Stimulated activated CD8-positive, alpha-beta memory T cell treated with anti-CD3 and anti-CD28 coated beads, Interleukin-15, amount 100 ng/mL, for 1 hour (primary cell): Measurements from ENCODE around the gene ABHD11.
A peak's percentile ranks its signal among the peaks of the same experiment; 100 is the strongest.
"Not testable (repeated sequence)": the region's sequence is repeated elsewhere in the genome, so short reads cannot be mapped to it uniquely, and the experiment has no call there.

Source experiments
- DNase-seq: peaks from one replicate; pipeline ENCODE4 v3.0.0-alpha.2; 2020; ENCODE audit warnings: low read depth

ABHD11 gene

DNA sequence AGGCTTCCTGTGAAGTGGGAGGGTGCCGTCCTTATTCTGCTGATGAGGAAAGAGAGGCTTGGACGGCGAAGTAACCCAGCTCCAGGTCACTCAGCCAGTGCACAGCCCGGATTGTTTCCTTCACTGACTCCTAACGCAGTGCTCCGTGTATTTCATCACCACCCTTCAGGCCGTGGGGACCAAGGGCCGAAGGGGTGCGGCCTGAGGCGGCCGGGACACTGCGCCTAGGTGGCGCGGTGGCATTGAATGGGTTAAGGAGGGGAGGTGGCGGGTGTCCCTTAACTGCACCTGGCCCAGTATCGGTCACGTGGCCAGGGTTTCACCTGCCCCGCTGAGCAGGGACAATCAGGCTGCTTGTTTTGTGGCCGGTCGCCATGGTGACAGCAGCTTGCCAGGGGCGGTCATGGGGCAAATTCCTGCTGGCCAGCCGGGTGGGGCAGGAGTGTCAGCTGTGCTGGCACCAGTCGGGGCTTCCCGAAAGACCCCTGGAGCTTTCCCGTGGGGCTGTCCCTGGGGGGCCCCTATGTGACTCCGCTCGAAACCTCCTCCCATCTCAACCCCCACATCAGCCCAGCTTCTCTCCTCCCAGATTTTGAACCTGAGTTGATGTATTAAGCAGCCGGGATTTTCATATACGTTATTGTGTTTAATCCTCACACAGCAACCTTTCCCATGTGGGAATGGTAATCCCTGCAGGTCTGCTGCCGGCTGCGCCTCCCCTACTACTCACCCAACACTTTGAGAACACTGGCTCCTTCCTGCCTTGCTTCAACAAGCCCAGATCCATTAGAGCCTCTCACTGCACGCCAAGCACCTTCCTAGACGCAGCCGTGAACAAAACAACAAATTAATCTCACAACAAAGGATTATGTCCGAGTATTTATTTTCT lies 4.4 kb upstream of the ABHD11 start:
- no peak for DNase-seq

DNA sequence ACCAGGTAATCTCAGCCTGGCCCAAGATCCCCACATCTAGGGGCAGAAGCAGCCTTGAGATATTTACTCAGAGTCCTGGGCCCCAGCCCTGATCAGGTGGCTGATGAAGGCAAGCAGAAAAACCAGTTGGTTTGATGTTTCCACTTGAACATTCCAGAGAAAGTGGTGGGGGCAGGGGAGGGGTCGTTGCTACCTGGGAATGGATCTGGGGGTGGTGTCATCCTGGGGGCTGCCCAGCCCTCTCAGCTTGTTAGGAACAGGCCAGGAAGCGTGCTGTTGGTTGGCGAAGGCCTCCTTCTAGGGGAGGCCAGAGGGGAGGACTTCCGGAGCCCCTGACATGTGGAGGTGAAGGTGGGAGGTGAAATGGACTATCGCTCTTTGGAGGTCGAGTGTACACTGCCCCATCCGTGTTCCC lies 3.7 kb upstream of the ABHD11 start:
- DNase-seq, result no peak

DNA sequence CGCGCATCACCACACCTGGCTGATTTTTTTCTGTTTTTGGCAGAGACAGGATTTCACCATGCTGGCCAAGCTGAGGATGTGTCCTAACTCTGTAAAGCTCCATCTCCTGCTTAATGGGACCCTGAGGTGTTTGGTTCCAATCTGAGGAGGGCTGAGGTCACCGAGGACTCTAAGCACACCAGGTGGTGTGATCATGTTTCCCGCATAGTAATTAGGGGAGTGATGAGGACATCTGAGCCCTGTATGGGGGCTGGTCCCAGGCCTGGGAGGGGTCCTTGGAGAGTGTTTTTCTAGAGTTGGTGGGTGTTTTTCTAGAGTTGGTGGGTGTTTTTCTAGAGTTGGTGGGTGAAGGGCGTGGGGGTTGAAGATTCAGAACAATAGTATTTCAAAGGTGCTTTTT lies 3.0 kb upstream of the ABHD11 start:
- no peak for DNase-seq

DNA sequence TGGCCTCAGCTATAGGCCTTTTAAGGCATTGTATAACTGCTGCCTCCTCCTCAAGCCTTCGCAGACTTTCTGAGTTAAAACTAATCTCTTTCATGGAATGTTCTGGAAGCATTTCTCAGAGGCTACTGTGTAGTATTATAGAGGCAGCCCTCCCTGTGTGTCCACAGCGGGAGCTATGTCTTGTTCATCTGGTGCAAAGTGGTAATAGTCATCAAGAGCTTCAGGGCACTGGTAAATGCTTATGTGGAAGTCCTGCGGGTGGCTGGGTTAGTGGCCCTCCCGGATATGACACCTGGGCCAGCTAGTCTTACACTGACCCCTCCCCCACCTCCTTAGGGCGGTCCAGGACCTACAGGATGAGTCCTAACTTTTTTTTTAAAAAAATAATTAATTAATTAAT lies 2.2 kb upstream of the ABHD11 start:
- DNase-seq, result no peak

DNA sequence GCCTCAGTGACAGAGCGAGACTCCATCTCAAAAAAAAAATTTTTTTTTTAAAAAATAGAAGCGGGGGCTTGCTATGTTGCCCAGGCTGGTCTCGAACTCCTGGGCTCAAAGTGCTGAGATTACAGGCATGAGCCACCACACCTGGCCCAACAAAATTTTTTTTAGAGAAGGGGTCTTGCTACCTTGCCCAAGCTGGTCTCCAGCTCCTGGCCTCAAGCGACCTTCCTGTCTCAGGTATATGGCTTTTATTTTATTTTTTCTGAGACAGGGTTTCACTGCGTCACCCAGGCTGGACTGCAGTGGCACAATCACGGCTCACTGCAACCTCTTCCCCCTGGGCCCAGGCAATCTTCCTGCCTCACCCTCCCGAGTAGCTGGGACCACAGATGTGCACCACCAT lies 1.6 kb upstream of the ABHD11 start:
- no peak for DNase-seq

DNA sequence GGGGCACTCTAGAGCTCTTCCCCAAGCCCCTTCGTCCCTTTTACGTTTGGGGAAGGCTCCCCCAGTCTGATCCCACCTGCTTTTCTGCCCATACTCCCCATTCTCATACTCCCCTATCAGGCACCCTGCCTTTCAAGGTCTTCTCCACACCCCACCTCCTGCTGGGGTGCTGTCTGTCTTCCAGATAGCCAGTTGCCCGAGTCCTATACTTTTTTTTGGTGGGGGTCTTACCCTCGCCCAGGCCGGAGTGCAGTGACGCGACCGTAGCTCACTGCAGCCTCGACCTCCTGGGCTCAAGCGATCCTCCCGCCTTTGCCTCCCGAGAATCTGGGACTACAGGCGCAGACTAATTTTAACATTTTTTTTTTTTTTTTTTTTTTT lies 775 bp upstream of the ABHD11 start:
- no peak for DNase-seq

DNA sequence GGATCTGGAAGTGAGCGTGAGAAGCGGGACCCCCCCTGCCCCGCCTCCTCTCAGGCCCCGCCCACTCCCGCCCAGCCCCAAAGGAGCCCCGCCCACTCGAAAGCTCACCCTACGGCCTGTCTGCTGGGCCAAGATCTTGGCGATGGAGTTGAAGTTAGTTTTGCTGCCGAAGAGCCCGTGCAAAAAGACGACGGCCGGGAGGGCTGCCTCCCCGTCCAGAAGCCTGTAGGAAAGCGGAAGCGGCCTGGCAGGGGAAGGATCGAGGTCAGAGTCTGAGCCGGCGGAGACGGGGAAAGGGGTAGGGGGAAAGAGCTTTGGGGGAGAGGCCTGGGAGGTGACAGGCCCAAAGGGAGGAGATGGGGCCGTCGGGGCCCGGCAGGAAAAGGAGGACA lies 386 bp downstream of the ABHD11 start:
- peak; percentile 39 for DNase-seq

DNA sequence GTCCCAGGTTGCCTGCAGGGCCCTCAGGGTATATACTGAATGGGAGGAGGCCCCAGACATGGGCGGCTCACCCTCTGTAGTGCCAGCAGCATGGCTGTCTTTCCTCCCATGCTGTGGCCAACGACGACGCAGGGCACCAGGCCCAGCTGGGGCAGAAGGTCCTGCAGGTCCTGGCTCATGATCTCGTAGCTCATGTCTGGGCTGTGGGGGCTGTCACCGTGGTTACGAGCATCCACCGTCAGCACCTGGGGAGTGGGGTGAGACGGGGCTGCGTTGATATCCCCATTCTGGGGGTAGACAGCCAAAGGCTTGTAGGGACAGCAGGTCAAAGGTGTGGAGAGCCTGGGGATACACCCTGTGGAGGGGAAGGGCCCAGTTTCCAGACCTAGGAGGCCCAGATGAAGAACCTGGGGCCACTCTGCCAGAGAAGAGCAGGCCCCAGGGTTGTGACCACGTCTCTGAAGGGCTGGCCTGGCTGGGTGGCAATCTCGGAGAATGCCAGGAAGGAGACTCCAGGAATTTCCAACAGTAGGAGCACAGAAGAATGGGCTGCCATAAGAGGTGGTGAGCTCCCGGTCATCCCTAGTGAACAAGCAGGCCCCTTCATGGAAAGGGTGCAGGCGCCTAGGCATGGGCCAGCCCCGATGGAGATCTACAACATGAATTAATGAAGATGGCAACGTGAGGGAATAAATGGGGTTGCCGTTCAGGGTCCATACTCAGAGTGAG lies 947 bp downstream of the ABHD11 start:
- DNase-seq, result no peak

DNA sequence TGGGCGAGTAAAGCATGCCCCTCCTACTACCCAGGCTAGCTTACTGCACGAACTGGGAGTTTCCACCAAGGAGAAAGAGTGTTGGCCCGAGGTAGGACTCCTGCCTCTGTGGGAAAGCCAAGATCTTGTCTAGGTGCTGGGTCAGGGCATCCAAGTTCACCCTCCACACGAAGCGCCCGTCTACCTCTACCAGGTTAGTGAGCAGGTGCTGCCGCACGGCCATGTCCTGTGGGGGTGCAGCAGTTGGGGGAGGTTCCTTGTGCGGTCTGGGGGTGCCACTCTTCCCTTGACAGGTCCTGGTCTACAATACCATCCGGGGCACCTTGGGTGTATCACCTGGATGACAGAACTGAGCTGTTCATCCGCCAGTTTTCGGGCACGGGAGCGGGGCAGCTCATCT lies 1.7 kb downstream of the ABHD11 start:
- no peak for DNase-seq

DNA sequence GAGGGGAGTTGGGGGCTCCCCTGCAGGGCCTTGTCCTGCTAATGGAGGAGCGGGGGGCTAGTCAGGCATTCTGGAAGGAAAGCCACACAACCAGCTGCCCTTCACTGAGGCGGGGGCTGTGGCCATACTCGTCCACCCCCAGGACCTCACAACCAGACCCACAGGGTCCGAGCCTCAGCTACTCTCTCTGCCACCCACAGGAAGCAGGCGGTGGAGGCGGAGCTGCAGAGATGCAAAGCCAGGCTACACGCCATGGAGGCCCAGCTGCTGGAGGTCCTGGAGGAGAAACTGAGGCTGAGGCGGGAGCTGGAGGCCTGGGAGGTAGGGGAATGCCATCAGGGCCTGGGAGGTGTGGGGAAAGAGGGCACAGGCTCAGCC lies 3.1 kb downstream of the ABHD11 start:
- DNase-seq, result no peak

DNA sequence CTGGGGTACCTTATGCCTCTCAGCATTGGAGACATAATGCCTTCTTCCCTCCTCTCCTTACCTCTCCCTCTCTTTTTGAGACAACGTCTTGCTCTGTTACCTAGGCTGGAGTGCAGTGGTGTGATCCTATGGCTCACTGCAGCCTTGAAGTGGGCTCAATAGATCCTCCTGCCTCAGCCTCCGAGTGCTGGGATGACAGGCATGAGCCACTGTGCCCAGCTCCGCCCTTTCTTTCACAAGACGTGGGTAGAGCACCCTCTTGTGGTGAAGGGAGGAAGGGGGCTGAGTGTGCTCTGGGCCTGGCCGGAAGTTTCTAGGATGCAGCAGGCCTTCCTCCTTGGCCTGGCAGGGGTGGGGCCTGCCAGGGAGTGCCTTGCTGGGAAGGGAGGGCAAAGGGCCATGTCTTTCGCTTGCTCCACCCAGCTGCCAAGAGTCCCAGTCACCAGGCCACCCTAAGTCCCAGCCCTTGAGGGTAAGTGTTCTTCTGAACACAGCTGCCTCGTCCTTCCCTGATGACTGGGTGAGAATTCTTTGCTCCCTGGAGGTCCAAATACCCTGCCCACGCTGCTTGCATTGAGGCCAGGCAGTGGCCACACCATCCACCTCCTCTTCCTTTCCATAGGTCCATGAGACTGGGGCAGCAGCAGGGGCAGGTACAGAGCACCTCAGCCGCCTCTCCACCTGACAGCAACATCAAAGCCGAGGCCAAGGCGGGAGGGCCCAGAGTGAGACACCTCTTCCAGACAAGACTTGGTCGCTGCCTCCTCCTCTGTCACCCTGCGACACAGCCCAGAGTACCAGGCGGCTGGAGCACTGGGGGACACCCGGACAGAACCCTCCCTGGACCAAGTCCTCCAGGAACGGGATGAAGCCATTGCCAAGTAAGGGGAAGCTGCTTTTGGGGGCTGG lies 3.7 kb downstream of the ABHD11 start:
- DNase-seq, result peak; percentile 74

DNA sequence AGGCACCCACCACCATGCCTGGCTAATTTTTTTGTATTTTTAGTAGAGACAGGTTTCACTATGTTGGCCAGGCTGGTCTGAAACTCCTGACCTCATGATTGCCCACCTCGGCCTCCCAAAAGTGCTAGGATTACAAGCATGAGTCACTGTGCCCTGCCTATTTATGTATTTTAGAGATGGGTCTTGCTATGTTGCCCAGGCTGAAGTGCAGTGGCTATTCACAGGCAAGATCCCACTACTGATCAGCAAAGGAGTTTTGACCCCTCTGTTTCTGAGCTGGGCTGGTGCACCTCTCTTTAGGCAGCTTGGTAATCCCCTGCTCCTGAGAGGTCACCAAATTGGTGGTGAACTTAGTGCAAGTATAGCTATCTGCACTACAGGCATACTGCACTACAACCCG lies 6.2 kb downstream of the ABHD11 start:
- DNase-seq, result no peak

DNA sequence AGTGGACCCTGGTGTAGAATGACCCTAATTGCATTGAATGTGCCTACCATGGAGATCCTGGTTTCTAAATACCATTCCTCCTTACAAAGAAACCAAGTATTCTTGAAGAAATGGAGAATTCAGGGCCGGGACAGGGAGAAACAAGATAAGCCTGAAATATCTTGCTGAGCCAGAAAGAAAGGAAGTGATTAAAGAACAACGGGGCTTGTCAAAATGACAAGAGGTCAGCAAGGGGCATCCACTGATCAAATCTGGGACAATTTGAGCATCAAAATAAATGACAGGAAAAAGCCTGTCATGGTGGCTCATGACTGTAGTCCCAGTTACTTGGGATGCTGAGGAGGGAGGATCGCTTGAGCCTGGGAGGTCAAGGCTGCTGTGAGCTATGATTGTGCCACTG lies 8.1 kb downstream of the ABHD11 start:
- DNase-seq, result no peak

DNA sequence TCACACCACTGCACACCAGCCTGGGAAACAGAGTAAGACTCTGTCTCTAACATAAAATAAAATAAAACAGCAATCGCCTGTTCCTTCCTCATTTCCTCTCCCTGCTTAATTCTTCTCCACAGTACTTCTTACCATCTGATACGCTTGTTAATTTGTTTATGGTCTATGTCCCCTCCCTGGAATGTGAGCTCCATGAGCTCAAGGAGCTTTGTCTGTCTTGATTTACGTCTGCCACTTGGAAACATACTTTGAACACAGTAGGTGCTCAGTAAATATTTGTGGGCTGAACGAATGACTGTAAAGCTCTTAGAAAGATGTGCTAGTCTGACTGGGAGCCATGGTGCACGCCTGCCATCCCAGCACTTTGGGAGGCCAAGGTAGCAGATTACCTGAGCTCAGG lies 10.1 kb downstream of the ABHD11 start:
- no peak for DNase-seq

DNA sequence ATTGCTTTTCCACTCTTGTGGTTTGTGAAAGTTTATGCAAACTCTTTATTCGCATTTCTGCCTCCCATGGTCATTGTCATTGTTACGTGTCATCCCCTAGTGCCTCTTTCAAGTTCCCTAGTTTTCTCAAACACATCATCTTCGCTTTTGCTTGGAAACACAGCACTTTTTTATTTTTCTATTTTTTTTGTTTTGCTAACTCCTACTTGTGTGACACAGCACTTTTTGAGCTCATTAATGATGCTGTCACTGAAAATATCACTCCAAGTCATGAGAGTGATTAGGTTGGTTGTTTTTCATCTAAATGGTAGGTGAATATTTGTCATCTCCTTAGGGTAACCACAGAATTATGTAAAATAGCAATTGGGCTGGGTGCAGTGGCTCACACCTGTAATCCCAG lies 10.7 kb downstream of the ABHD11 start:
- no peak for DNase-seq

DNA sequence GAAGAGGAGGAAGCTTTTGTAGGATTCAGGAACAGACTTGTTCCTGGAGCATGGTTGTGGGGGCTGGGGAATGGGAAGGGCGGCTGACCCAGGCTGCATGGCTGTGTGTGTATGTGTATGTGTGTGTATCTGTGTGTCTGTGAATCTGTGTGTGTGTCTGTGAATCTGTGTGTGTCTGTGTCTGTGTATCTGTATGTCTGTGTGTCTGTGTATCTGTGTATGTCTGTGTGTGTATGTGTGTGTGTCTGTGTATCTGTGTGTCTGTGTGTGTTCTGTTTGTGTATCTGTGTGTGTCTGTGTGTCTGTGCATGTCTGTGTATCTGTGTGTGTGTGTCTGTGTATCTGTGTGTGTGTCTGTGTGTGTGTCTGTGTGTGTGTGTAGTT lies 12.5 kb downstream of the ABHD11 start:
- no peak for DNase-seq

DNA sequence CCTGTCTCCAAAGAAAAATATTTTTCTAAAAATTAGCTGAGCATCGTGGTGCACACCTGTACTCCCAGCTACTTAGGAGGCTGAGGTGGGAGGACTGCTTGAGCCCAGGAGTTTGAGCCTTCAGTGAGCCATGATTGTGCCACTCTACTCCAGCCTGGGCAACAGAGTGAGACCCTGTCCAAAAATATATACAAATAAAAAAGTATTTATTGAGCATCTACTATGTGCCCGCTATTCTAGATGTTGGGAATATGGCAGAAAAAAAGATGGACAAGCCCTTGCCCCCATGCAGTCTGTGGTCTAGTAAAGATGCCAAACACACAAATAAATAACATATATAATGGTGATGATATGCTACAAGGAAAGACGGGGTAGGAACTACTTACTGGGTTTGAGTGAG lies 14.8 kb downstream of the ABHD11 start:
- no peak for DNase-seq

DNA sequence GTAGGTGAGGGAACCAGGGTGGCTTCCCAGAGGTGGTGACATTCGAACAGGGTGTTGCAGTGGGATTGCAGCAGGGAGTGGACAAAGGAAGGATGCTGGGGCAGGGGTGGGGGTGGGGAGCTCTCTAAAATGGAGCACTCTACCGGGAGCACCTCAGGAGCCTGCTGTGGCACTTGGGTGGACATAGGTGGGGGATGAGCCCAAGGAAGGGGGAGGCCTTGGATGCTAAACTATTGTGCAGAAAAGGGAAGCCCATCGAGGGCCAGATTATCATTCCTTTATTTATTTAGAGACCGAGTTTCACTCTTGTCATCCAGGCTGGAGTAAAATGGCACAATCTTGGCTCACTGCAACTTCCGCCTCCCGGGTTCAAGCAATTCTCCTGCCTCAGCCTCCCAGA lies 15.8 kb downstream of the ABHD11 start:
- DNase-seq, result no peak

DNA sequence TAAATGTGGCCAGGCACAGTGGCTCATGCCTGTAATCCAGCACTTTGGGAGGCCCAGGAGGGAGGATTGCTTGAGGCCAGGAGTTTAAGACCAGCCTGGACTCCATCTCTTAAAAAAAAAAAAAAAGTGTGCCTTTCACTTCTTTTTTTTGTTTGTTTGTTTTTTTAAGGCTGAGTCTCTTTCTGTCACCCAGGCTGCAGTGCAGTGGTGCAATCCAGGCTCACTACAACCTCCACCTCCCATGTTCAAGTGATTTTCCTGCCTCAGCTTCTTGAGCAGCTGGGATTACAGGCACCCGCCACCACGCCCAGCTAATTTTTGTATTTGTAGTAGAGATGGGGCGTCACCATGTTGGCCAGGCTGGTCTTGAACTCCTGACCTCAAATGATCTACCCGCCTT lies 16.4 kb downstream of the ABHD11 start:
- not testable (repeated sequence) for DNase-seq

DNA sequence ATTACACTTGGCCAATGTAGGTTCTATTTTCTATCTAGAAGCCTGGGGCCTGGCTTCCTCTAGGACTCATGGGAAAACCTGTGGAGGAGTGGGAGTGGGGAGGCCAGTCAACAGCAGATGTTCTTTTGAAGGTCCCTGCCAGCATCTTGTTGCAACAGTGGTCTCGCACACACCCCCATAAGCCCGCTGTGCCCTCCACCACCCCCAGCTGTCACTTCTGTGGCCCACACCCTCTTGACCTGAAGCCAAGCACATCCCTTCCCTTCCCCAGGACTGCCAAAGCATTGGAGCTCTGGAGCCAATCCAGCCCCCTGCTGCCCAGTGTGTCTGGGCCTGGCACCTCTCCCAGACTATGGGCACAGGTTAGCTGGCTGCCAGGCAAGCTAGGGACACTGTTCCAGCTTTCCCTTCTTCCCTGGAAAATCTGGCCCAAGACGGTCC lies 17.2 kb downstream of the ABHD11 start:
- DNase-seq, result no peak

DNA sequence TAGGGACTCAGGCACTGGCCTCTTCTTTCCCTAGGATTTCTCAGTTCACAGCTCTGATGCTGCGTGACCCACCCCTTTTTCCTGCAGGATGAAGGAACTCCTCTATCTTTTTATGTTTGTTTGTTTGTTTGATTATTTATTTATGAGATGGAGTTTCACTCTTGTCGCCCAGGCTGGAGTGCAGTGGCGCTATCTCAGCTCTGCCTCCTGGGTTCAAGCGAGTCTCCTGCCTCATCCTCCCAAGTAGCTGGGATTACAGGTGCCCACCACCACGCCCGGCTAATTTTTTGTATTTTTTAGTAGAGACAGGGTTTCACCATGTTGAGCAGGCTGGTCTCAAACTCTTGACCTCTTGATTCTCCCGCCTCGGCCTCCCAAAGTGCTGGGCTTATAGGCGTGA lies 18.2 kb downstream of the ABHD11 start:
- DNase-seq, result not testable (repeated sequence)

DNA sequence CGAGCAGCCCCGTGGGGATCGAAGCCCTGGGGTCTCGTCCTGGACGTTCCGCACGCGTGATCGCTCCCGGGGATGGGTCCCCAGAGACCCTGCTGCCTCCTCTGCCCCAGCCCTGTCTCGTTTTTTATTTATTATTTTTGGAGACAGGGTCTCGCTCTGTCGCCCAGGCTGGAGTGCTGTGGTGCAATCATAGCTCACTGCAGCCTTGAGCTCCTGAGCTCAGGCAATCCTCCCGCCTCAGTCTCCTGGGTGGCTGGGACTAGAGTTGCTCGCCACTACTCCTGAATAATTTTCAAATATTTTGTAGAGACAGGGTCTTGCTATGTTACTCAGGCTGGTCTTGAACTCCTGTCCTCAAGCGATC lies 18.8 kb downstream of the ABHD11 start:
- no peak for DNase-seq
